ENCODE data around the gene CDK5RAP2. TPM values are rescaled to one million over a fixed set of nuclear protein-coding genes. Genes with fewer than 3 reads are reported as not detected.
"Not testable (repeated sequence)": the region's sequence is repeated elsewhere in the genome, so short reads cannot be mapped to it uniquely, and the experiment has no call there.

The CDK5RAP2 gene
- total RNA-seq, 1 donor: 21.2 TPM

- no peak for TF ChIP-seq CTCF (IDR thresholded peaks at IDR 0.05; ENCODE audit: insufficient read depth, low read depth, low read length)
- DNase-seq (ENCODE audit: low read depth): no peak
- no peak overlapping the region for H3K4me3 ChIP-seq (ENCODE audit: low read depth, low read length)
Measured at GRCh38 chr9:120561709-120562108, 18.3 kb downstream of the CDK5RAP2 start.

- no peak overlapping the region for H3K4me3 ChIP-seq (ENCODE audit: low read depth, low read length)
- no peak for DNase-seq (ENCODE audit: low read depth)
- TF ChIP-seq CTCF (IDR thresholded peaks at IDR 0.05; ENCODE audit: insufficient read depth, low read depth, low read length): no peak
Measured at GRCh38 chr9:120559546-120559945, 20.4 kb downstream of the CDK5RAP2 start.

- DNase-seq (ENCODE audit: low read depth): no peak
- no peak overlapping the region for H3K4me3 ChIP-seq (ENCODE audit: low read depth, low read length)
- no peak for TF ChIP-seq CTCF (IDR thresholded peaks at IDR 0.05; ENCODE audit: insufficient read depth, low read depth, low read length)
Measured at GRCh38 chr9:120558454-120558853, 21.5 kb downstream of the CDK5RAP2 start.

- TF ChIP-seq CTCF (IDR thresholded peaks at IDR 0.05; ENCODE audit: insufficient read depth, low read depth, low read length): no peak
- no peak for DNase-seq (ENCODE audit: low read depth)
- H3K4me3 ChIP-seq (ENCODE audit: low read depth, low read length): no peak overlapping the region
Measured at GRCh38 chr9:120557205-120557604, 22.8 kb downstream of the CDK5RAP2 start.

- TF ChIP-seq CTCF (IDR thresholded peaks at IDR 0.05; ENCODE audit: insufficient read depth, low read depth, low read length): no peak
- no peak for DNase-seq (ENCODE audit: low read depth)
- H3K4me3 ChIP-seq (ENCODE audit: low read depth, low read length): no peak overlapping the region
Measured at GRCh38 chr9:120556775-120557174, 23.2 kb downstream of the CDK5RAP2 start.

- TF ChIP-seq CTCF (IDR thresholded peaks at IDR 0.05; ENCODE audit: insufficient read depth, low read depth, low read length): no peak
- DNase-seq (ENCODE audit: low read depth): no peak
- H3K4me3 ChIP-seq (ENCODE audit: low read depth, low read length): no peak overlapping the region
Measured at GRCh38 chr9:120555839-120556238, 24.1 kb downstream of the CDK5RAP2 start.

- H3K4me3 ChIP-seq (ENCODE audit: low read depth, low read length); DNase-seq (ENCODE audit: low read depth): not testable (repeated sequence)
Measured at GRCh38 chr9:120552210-120552704, 27.7 kb downstream of the CDK5RAP2 start.
